22Rv1 (cell line): Measurements from ENCODE around the gene ADCYAP1R1.

Source experiments
- ZFX ChIP-seq: fragments of 450-650 bp; IDR thresholded peaks from 2 replicates; pipeline ENCODE4 v1.6.1; 2017; ENCODE audit warnings: antibody characterized with exemption, borderline replicate concordance
- TF ChIP-seq, protein P1 (sequence below): fragments of 450-650 bp; IDR thresholded peaks from 2 replicates; pipeline ENCODE4 v1.5.1; 2017; ENCODE audit warnings: mild to moderate bottlenecking

DNA sequence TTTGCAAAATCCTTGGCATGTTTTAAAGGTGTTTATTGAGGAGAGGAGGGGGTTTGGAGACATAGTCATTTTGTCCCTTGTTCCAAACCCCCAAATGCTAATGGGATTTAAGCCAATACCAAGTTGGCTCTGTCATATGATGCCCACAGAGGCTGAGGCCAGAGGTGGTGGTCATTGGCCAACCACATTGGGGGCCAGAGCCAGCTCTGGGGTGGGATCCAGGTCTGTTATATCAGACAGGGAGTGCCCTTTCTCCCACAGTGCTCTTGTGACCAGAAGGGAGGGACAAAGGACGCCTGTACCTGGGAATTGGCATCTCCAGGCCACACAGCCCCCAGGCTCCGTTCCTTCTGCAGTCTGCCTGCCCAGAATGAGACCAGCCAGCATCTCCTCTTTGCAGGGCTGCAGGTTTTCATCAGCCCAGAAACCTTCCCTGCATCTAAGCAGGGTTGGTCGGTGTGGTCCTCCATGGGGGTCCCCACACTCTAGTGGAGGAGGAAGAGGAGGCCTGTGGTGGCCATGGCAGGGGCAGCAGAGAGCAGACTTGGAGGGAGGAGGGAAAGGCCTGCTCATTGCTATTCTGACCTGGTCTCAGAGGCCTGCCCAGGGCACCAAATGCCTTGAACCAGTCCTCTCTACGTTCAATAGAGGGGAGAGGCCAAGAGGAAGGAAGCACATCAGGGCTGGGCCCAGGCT lies 17.9 kb downstream of the ADCYAP1R1 start:
- TF ChIP-seq, protein P1, sequence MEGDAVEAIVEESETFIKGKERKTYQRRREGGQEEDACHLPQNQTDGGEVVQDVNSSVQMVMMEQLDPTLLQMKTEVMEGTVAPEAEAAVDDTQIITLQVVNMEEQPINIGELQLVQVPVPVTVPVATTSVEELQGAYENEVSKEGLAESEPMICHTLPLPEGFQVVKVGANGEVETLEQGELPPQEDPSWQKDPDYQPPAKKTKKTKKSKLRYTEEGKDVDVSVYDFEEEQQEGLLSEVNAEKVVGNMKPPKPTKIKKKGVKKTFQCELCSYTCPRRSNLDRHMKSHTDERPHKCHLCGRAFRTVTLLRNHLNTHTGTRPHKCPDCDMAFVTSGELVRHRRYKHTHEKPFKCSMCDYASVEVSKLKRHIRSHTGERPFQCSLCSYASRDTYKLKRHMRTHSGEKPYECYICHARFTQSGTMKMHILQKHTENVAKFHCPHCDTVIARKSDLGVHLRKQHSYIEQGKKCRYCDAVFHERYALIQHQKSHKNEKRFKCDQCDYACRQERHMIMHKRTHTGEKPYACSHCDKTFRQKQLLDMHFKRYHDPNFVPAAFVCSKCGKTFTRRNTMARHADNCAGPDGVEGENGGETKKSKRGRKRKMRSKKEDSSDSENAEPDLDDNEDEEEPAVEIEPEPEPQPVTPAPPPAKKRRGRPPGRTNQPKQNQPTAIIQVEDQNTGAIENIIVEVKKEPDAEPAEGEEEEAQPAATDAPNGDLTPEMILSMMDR: no peak
- TF ChIP-seq ZFX: no peak
